Activated naive CD4-positive, alpha-beta T cell treated with anti-CD3 and anti-CD28 coated beads for 36 hours (primary cell): ENCODE results near the gene LGR5. TPM values are rescaled to one million over a fixed set of nuclear protein-coding genes. Genes with fewer than 3 reads are reported as not detected.
"Not testable (repeated sequence)": the region's sequence is repeated elsewhere in the genome, so short reads cannot be mapped to it uniquely, and the experiment has no call there.

Experiments used
- CTCF ChIA-PET: fragments of 350-600 bp; sonication (Branson Sonifier 250); formaldehyde crosslinking; loops from one replicate; lab custom pipeline; 2021; ENCODE audit warnings: antibody characterized with exemption; lab: Charles Lee
- DNase-seq: peaks from one replicate; pipeline ENCODE4 v3.0.0-alpha.2; 2020
- H3K27ac Mint-ChIP-seq: one replicate; pipeline ENCODE4 v1.8.0; 2021; ENCODE audit warnings: mild to moderate bottlenecking, mixed read lengths
- H3K27me3 Mint-ChIP-seq: one replicate; pipeline ENCODE4 v1.8.0; 2021; ENCODE audit warnings: low read depth, mixed read lengths
- H3K36me3 Mint-ChIP-seq: one replicate; pipeline ENCODE4 v1.8.0; 2021; ENCODE audit warnings: low read depth, mixed read lengths
- H3K4me1 Mint-ChIP-seq: one replicate; pipeline ENCODE4 v1.8.0; 2021; ENCODE audit warnings: low read depth, mixed read lengths
- H3K4me3 Mint-ChIP-seq: one replicate; pipeline ENCODE4 v1.8.0; 2021; ENCODE audit warnings: mild to moderate bottlenecking, moderate library complexity, mixed read lengths
- H3K9me3 Mint-ChIP-seq: one replicate; pipeline ENCODE4 v1.8.0; 2021; ENCODE audit warnings: mixed read lengths
- intact Hi-C: fragments of 100-400 bp; cut with micrococcal nuclease; formaldehyde crosslinking; loops from one replicate; pipeline ENCODE4 v1.15.1; 2023
- total RNA-seq, 2 experiments: library from RNA; stranded (reverse); gene quantifications; one replicate each; pipeline ENCODE4 v1.2.3, GENCODE V29; 2021

The LGR5 gene
- total RNA-seq, 2 experiments from 2014 or later, result not detected

- Mint-ChIP-seq H3K27me3 (peaks cover 2% of the 10 kb centered on the region), H3K27ac (no peak overlapping the region), H3K36me3 (no peaks in the 10 kb centered on the region), H3K4me3 (no peak overlapping the region), H3K9me3 (no peaks in the 10 kb centered on the region), H3K4me1 (no peaks in the 10 kb centered on the region)
- CTCF ChIA-PET, result interaction anchor here (0.6 to 1.0 kb wide), 3 partner anchors 69 to 310 kb away, joined by 3 to 4 read pairs (median 3); no protein-coding TSS in a partner anchor
- DNase-seq, result no peak
- intact Hi-C loops, result no loop called here
Observed at GRCh38 chr12:71484272-71484905, 44.8 kb downstream of the LGR5 start.

GRCh38 chr12:71490844-71491243 is 51.2 kb downstream of the LGR5 start:
- H3K9me3 Mint-ChIP-seq, result not testable (repeated sequence)

GRCh38 chr12:71492604-71493003 is 53.0 kb downstream of the LGR5 start:
- no peaks in the 10 kb centered on the region for H3K27me3 Mint-ChIP-seq
- DNase-seq, result no peak
- intact Hi-C loops, result no loop called here
- CTCF ChIA-PET, result no interaction called here
- no peaks in the 10 kb centered on the region for H3K4me1 Mint-ChIP-seq
- no peaks in the 10 kb centered on the region for H3K36me3 Mint-ChIP-seq
- no peak overlapping the region for H3K27ac Mint-ChIP-seq
- peaks cover 9% of the 10 kb centered on the region for H3K9me3 Mint-ChIP-seq
- H3K4me3 Mint-ChIP-seq, result no peak overlapping the region

More at GRCh38 chr12:71490844-71491243, 51.2 kb downstream of the LGR5 start:
- H3K36me3 Mint-ChIP-seq, H3K27ac Mint-ChIP-seq, H3K27me3 Mint-ChIP-seq, H3K4me3 Mint-ChIP-seq, intact Hi-C loops, CTCF ChIA-PET, DNase-seq, H3K4me1 Mint-ChIP-seq: not testable (repeated sequence)

GRCh38 chr12:71499834-71500233 is 60.2 kb downstream of the LGR5 start:
- CTCF ChIA-PET, result interaction anchor here (0.9 kb wide), 1 partner anchor 10 kb away, joined by 3 read pairs; no protein-coding TSS in a partner anchor
- Mint-ChIP-seq H3K27me3 (no peaks in the 10 kb centered on the region), H3K27ac (no peak overlapping the region), H3K9me3 (peaks cover 1% of the 10 kb centered on the region), H3K4me3 (no peak overlapping the region), H3K4me1 (peaks cover 11% of the 10 kb centered on the region), H3K36me3 (peaks cover 1% of the 10 kb centered on the region)
- no peak for DNase-seq
- intact Hi-C loops, result no loop called here

GRCh38 chr12:71503579-71504391 is 64.2 kb downstream of the LGR5 start:
- peak; percentile 9 for DNase-seq
- intact Hi-C loops, result no loop called here
- Mint-ChIP-seq H3K27ac (no peak overlapping the region), H3K27me3 (no peaks in the 10 kb centered on the region), H3K9me3 (no peaks in the 10 kb centered on the region), H3K4me1 (peaks cover 11% of the 10 kb centered on the region), H3K4me3 (no peak overlapping the region), H3K36me3 (no peaks in the 10 kb centered on the region)
- CTCF ChIA-PET, result interaction anchor here (0.6 kb wide), 1 partner anchor 19 kb away, joined by 3 read pairs; no protein-coding TSS in a partner anchor

- intact Hi-C loops, result no loop called here
- no peaks in the 10 kb centered on the region for H3K9me3 Mint-ChIP-seq
- CTCF ChIA-PET, result no interaction called here
- H3K4me1 Mint-ChIP-seq, result peaks cover 11% of the 10 kb centered on the region
- no peak overlapping the region for H3K4me3 Mint-ChIP-seq
- H3K27me3 Mint-ChIP-seq, result no peaks in the 10 kb centered on the region
- no peaks in the 10 kb centered on the region for H3K36me3 Mint-ChIP-seq
- H3K27ac Mint-ChIP-seq, result no peak overlapping the region
- DNase-seq, result no peak
Observed at GRCh38 chr12:71504476-71504875, 64.9 kb downstream of the LGR5 start.

- Mint-ChIP-seq H3K36me3 (no peaks in the 10 kb centered on the region), H3K27me3 (no peaks in the 10 kb centered on the region), H3K4me3 (no peak overlapping the region), H3K9me3 (no peaks in the 10 kb centered on the region), H3K27ac (no peak overlapping the region), H3K4me1 (no peaks in the 10 kb centered on the region)
- intact Hi-C loops, result no loop called here
- no peak for DNase-seq
- CTCF ChIA-PET, result interaction anchor here (1.0 kb wide), 1 partner anchor 10 kb away, joined by 3 read pairs; no protein-coding TSS in a partner anchor
Observed at GRCh38 chr12:71509705-71510104, 70.1 kb downstream of the LGR5 start.

- H3K27me3 Mint-ChIP-seq, result peaks cover 2% of the 10 kb centered on the region
- no peaks in the 10 kb centered on the region for H3K36me3 Mint-ChIP-seq
- H3K9me3 Mint-ChIP-seq, result no peaks in the 10 kb centered on the region
- H3K4me3 Mint-ChIP-seq, result no peak overlapping the region
- H3K4me1 Mint-ChIP-seq, result no peaks in the 10 kb centered on the region
- no peak overlapping the region for H3K27ac Mint-ChIP-seq
- CTCF ChIA-PET, result no interaction called here
- intact Hi-C loops, result no loop called here
- no peak for DNase-seq
Observed at GRCh38 chr12:71517145-71517846, 77.7 kb downstream of the LGR5 start.

- H3K27ac Mint-ChIP-seq, result no peak overlapping the region
Observed at GRCh38 chr12:71521125-71521524, 81.5 kb downstream of the LGR5 start.

GRCh38 chr12:71524626-71525025 is 85.0 kb downstream of the LGR5 start:
- H3K36me3 Mint-ChIP-seq, result no peaks in the 10 kb centered on the region
- H3K27ac Mint-ChIP-seq, result no peak overlapping the region
- CTCF ChIA-PET, result no interaction called here
- H3K4me3 Mint-ChIP-seq, result no peak overlapping the region
- H3K9me3 Mint-ChIP-seq, result no peaks in the 10 kb centered on the region
- DNase-seq, result no peak
- intact Hi-C loops, result no loop called here
- H3K4me1 Mint-ChIP-seq, result no peaks in the 10 kb centered on the region
- peaks cover 2% of the 10 kb centered on the region for H3K27me3 Mint-ChIP-seq

More at GRCh38 chr12:71521125-71521524, 81.5 kb downstream of the LGR5 start:
- no peak for DNase-seq
- Mint-ChIP-seq H3K9me3 (no peaks in the 10 kb centered on the region), H3K4me3 (no peak overlapping the region), H3K36me3 (no peaks in the 10 kb centered on the region), H3K27me3 (peaks cover 5% of the 10 kb centered on the region), H3K4me1 (no peaks in the 10 kb centered on the region)
- CTCF ChIA-PET, result no interaction called here
- intact Hi-C loops, result no loop called here

- no peaks in the 10 kb centered on the region for H3K36me3 Mint-ChIP-seq
- H3K27ac Mint-ChIP-seq, result no peak overlapping the region
- DNase-seq, result no peak
- no peak overlapping the region for H3K4me3 Mint-ChIP-seq
- no peaks in the 10 kb centered on the region for H3K9me3 Mint-ChIP-seq
- H3K4me1 Mint-ChIP-seq, result no peaks in the 10 kb centered on the region
- CTCF ChIA-PET, result interaction anchor here (0.6 kb wide), 1 partner anchor 87 kb away, joined by 5 read pairs; no protein-coding TSS in a partner anchor
- no peaks in the 10 kb centered on the region for H3K27me3 Mint-ChIP-seq
- intact Hi-C loops, result no loop called here
Observed at GRCh38 chr12:71533703-71534102, 94.1 kb downstream of the LGR5 start.

- no peaks in the 10 kb centered on the region for H3K27me3 Mint-ChIP-seq
- intact Hi-C loops, result no loop called here
- CTCF ChIA-PET, result no interaction called here
- H3K9me3 Mint-ChIP-seq, result no peaks in the 10 kb centered on the region
- no peak overlapping the region for H3K27ac Mint-ChIP-seq
- H3K4me3 Mint-ChIP-seq, result no peak overlapping the region
- H3K36me3 Mint-ChIP-seq, result no peaks in the 10 kb centered on the region
- no peaks in the 10 kb centered on the region for H3K4me1 Mint-ChIP-seq
- DNase-seq, result no peak
Observed at GRCh38 chr12:71536279-71536938, 96.8 kb downstream of the LGR5 start.
